ENCODE results near the gene SCGB1A1. TPM values are rescaled to one million over a fixed set of nuclear protein-coding genes. Genes with fewer than 3 reads are reported as not detected.

Gene SCGB1A1
- total RNA-seq, 2 experiments from 2014 or later: not detected

DNA sequence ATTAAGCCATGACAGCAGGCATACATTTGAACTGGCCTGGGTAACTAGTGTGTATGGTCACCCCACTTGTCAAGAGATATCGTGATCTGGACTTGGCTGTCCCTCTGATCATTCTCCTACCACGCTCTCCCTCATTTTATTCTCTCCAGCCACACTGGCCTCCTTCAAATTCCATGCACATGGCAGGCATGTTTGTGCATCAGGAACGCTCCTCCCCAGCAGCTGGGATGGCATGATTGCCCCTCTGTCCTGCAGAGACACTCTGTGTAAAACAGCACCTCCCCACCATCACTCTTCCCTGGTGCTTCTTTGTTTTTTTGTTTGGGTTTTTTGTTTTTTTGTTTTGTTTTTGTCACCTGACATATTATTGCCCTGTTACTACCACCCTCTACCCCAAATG is 31.5 kb upstream of the SCGB1A1 start:
- Histone ChIP-seq H2AFZ (ENCODE audit: low read length) (no peak overlapping the region), H3K9me3 (ENCODE audit: low read length) (no peaks in the 10 kb centered on the region), H3K4me1 (ENCODE audit: insufficient read depth, low read length, poor library complexity, severe bottlenecking) (no peaks in the 10 kb centered on the region), H4K20me1 (ENCODE audit: insufficient read depth, low read length) (no peaks in the 10 kb centered on the region), H3K9me2 (ENCODE audit: insufficient read depth, low read length) (no peaks in the 10 kb centered on the region), H3K79me2 (ENCODE audit: insufficient read depth, low read depth, low read length) (no peaks in the 10 kb centered on the region), H3K36me3 (ENCODE audit: insufficient read depth, low read length) (no peaks in the 10 kb centered on the region), H3K27ac (ENCODE audit: low read depth, low read length, poor library complexity, severe bottlenecking) (no peak overlapping the region), H3K4me2 (ENCODE audit: low read length) (no peak overlapping the region), H3K4me3 (ENCODE audit: low read depth, low read length, poor library complexity, severe bottlenecking) (no peak overlapping the region)
- intact Hi-C loops (cut with micrococcal nuclease; ENCODE audit: unreplicated experiment): no loop called here
- DNase-seq (ENCODE audit: low spot score): no peak
- no peak for TF ChIP-seq EZH2phosphoT487 (IDR thresholded peaks at IDR 0.05; ENCODE audit: borderline replicate concordance, low read depth, low read length)
- TF ChIP-seq, protein P1, sequence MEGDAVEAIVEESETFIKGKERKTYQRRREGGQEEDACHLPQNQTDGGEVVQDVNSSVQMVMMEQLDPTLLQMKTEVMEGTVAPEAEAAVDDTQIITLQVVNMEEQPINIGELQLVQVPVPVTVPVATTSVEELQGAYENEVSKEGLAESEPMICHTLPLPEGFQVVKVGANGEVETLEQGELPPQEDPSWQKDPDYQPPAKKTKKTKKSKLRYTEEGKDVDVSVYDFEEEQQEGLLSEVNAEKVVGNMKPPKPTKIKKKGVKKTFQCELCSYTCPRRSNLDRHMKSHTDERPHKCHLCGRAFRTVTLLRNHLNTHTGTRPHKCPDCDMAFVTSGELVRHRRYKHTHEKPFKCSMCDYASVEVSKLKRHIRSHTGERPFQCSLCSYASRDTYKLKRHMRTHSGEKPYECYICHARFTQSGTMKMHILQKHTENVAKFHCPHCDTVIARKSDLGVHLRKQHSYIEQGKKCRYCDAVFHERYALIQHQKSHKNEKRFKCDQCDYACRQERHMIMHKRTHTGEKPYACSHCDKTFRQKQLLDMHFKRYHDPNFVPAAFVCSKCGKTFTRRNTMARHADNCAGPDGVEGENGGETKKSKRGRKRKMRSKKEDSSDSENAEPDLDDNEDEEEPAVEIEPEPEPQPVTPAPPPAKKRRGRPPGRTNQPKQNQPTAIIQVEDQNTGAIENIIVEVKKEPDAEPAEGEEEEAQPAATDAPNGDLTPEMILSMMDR (conservative IDR thresholded peaks at IDR 0.05; ENCODE audit: low read length): no peak
- ChIA-PET POLR2A (interaction anchor here (0.7 kb wide), 1 partner anchor 59 kb away, joined by 3 read pairs; no protein-coding TSS in a partner anchor), CTCF (ENCODE audit: unreplicated experiment) (no interaction called here)
- BruUV-seq (replicated peaks): no TSS peak

DNA sequence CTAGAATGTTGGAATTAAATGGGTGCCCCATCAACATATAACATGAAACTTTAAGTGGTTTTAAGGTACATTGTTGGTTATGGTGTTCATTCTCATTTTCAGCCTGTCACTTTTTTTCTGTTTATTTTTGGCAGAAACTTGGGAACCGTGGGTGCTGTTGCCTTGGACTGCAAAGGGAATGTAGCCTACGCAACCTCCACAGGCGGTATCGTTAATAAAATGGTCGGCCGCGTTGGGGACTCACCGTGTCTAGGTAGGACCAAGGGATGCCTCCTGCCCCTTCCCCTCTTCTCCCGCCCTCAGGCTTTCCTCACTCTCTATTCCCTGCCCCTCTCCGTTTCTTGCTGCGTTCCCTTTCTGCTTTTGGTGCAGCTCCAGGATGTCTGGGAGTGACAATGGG is 29.8 kb upstream of the SCGB1A1 start:
- Histone ChIP-seq H3K4me2 (ENCODE audit: low read length) (no peak overlapping the region), H3K36me3 (ENCODE audit: insufficient read depth, low read length) (no peaks in the 10 kb centered on the region), H2AFZ (ENCODE audit: low read length) (no peak overlapping the region), H3K9me2 (ENCODE audit: insufficient read depth, low read length) (no peaks in the 10 kb centered on the region), H4K20me1 (ENCODE audit: insufficient read depth, low read length) (no peaks in the 10 kb centered on the region), H3K9me3 (ENCODE audit: low read length) (no peaks in the 10 kb centered on the region), H3K4me3 (ENCODE audit: low read depth, low read length, poor library complexity, severe bottlenecking) (no peak overlapping the region), H3K27ac (ENCODE audit: low read depth, low read length, poor library complexity, severe bottlenecking) (no peak overlapping the region), H3K79me2 (ENCODE audit: insufficient read depth, low read depth, low read length) (no peaks in the 10 kb centered on the region), H3K4me1 (ENCODE audit: insufficient read depth, low read length, poor library complexity, severe bottlenecking) (no peaks in the 10 kb centered on the region)
- no peak for TF ChIP-seq EZH2phosphoT487 (IDR thresholded peaks at IDR 0.05; ENCODE audit: borderline replicate concordance, low read depth, low read length)
- TF ChIP-seq, protein P1 (conservative IDR thresholded peaks at IDR 0.05; ENCODE audit: low read length): no peak
- no peak for DNase-seq (ENCODE audit: low spot score)
- ChIA-PET CTCF (ENCODE audit: unreplicated experiment) (no interaction called here), POLR2A (no interaction called here)
- intact Hi-C loops (cut with micrococcal nuclease; ENCODE audit: unreplicated experiment): no loop called here
- BruUV-seq (replicated peaks): no TSS peak

DNA sequence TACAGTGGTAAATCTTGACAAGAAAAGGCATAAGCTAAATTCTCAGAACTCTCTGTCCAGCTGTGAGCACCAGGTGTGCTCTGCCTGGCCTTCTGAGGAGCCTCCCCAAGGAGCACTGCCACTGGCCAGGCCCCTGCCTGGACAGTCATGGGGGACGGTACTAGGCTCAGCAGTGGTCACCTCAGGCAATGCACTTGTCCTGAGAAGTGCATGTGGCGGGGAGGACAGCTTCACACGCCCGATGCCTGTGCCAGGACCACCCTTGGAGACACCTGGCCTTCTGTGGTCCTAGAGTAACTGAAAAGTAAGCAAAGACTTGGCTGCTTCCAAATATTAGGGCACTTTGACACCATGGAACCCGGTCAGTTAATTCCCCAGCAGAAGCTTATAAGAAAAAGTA is 28.6 kb upstream of the SCGB1A1 start:
- DNase-seq (ENCODE audit: low spot score): no peak
- Histone ChIP-seq H3K4me3 (ENCODE audit: low read depth, low read length, poor library complexity, severe bottlenecking) (no peak overlapping the region), H3K9me2 (ENCODE audit: insufficient read depth, low read length) (no peaks in the 10 kb centered on the region), H3K27ac (ENCODE audit: low read depth, low read length, poor library complexity, severe bottlenecking) (no peak overlapping the region), H3K79me2 (ENCODE audit: insufficient read depth, low read depth, low read length) (no peaks in the 10 kb centered on the region), H2AFZ (ENCODE audit: low read length) (no peak overlapping the region), H3K4me2 (ENCODE audit: low read length) (no peak overlapping the region), H3K4me1 (ENCODE audit: insufficient read depth, low read length, poor library complexity, severe bottlenecking) (no peaks in the 10 kb centered on the region), H3K36me3 (ENCODE audit: insufficient read depth, low read length) (no peaks in the 10 kb centered on the region), H3K9me3 (ENCODE audit: low read length) (no peaks in the 10 kb centered on the region), H4K20me1 (ENCODE audit: insufficient read depth, low read length) (no peaks in the 10 kb centered on the region)
- CTCF ChIA-PET (ENCODE audit: unreplicated experiment): no interaction called here
- POLR2A ChIA-PET: no interaction called here
- TF ChIP-seq EZH2phosphoT487 (IDR thresholded peaks at IDR 0.05; ENCODE audit: borderline replicate concordance, low read depth, low read length): no peak
- TF ChIP-seq, protein P1 (conservative IDR thresholded peaks at IDR 0.05; ENCODE audit: low read length): no peak
- no TSS peak for BruUV-seq (replicated peaks)
- intact Hi-C loops (cut with micrococcal nuclease; ENCODE audit: unreplicated experiment): no loop called here
